Colonic mucosa (tissue), 4 donors: ENCODE measurements around the gene FIBCD1. TPM values are rescaled to one million over a fixed set of nuclear protein-coding genes. Genes with fewer than 3 reads are reported as not detected.

Experiments
- DNase-seq: peaks from one replicate; pipeline ENCODE4 v3.0.0-alpha.2; 2020
- H3K27ac ChIP-seq: fragments of 200-600 bp; one replicate; pipeline ENCODE4 v1.8.0; 2021
- H3K27me3 ChIP-seq: fragments of 200-600 bp; one replicate; pipeline ENCODE4 v1.8.0; 2021
- H3K36me3 ChIP-seq: fragments of 200-600 bp; one replicate; pipeline ENCODE4 v1.8.0; 2021
- H3K4me1 ChIP-seq: fragments of 200-600 bp; one replicate; pipeline ENCODE4 v1.8.0; 2021; ENCODE audit warnings: mild to moderate bottlenecking
- H3K4me3 ChIP-seq: fragments of 200-600 bp; one replicate; pipeline ENCODE4 v1.8.0; 2021
- H3K9ac ChIP-seq, 2 donors: one replicate each; pipeline ENCODE4 v1.7.0; 2013; ENCODE audit warnings: control low read depth in 2 of 2, low read depth in 2 of 2, low read length in 2 of 2
- H3K9me3 ChIP-seq: fragments of 200-600 bp; one replicate; pipeline ENCODE4 v1.8.0; 2021
- CTCF ChIP-seq: fragments of 200-600 bp; IDR thresholded peaks from one replicate; pipeline ENCODE4 v1.8.0; 2022; ENCODE audit warnings: antibody characterized with exemption, mild to moderate bottlenecking
- intact Hi-C: fragments of 100-400 bp; cut with DNase I; formaldehyde crosslinking; loops from one replicate; pipeline ENCODE4 v1.14.1; 2022
- total RNA-seq, 2 donors: library from RNA; stranded (reverse); fragmentation: NEBNext Ultra II Directional in 1 of 2; extraction: Animal tissue kit (Norgen Biotek cat#: 25700) in 1 of 2; gene quantifications; one replicate each; pipeline ENCODE4 v1.2.1, GENCODE V29; 2021
- donor health status: healthy.
- donor health status: DM: no; HTN: no; CAD: no.
- donor health status: DM: no; HTN: no; CAD: no.

Gene FIBCD1
- total RNA-seq, 2 donors from 2014 or later: 9.0 to 32.9 TPM

- no peak for TF ChIP-seq CTCF
- H3K27me3 ChIP-seq: no peaks in the 10 kb centered on the region
- intact Hi-C loops: no loop called here
These were observed 21.7 kb downstream of the FIBCD1 start for GRCh38 chr9:130917168-130917960.

DNA sequence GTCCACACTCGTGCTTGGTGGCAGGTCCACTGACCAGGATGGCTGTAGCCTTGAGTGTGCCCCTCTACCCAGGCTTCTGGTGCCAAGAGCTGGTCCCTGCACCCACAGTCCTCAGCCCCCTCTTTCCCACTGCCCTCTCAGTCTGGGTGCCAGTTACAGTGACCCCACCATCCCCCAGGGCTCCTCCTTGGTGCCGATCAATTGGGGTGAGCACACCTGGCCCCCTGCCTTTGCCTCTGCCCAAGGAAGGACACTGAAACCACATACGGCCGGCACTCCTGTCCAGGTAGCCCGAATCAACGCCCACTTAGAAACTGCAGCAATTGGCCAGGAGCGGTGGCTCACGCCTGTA lies 24.0 kb downstream of the FIBCD1 start:
- no peaks in the 10 kb centered on the region for H3K27me3 ChIP-seq
- no peak for TF ChIP-seq CTCF
- intact Hi-C loops: no loop called here

More at GRCh38 chr9:130917168-130917960, 21.7 kb downstream of the FIBCD1 start:
- no peak for DNase-seq
- no peak overlapping the region for H3K4me3 ChIP-seq
- no peaks in the 10 kb centered on the region for H3K4me1 ChIP-seq
- no peak overlapping the region for H3K27ac ChIP-seq
- no peaks in the 10 kb centered on the region for H3K36me3 ChIP-seq
- no peaks in the 10 kb centered on the region for H3K9me3 ChIP-seq
- no peak overlapping the region for H3K9ac ChIP-seq

DNA sequence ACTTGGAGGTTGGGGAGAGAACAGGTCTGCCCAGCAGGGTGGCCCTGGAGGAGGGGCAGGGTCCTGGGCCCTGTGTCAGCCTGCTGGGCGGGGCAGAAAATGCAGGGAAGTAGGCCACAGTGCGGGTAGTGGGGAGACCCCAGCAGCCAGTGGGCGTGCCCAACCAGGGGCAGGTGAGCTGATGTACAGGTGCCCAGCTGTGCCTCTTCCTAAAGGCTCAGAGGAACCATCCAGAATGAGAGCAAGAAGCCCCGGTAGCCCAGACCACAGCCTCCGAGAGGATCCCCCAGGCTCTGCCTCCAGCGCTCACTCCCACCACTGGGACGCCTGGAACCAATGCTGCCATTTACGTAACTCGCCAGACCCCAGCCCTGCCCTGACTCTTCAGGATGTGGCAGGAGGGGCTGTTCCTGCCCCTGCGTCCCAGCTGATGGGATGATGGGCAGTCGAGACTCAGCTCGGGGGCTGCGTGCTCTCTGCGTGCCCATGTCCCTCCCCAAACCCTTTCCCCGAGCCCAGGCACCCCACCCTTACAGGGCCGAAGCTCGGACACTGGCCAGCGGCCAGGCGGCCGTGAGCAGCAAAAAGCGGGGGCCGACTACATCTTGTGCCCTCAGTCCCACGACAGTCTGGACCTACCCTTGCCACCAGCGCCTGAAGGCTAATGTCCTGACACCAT lies 24.5 kb downstream of the FIBCD1 start:
- intact Hi-C loops: no loop called here
- H3K27ac ChIP-seq: no peak overlapping the region
- no peak for TF ChIP-seq CTCF
- H3K27me3 ChIP-seq: no peaks in the 10 kb centered on the region
- H3K9me3 ChIP-seq: no peaks in the 10 kb centered on the region
- no peaks in the 10 kb centered on the region for H3K4me1 ChIP-seq
- no peaks in the 10 kb centered on the region for H3K36me3 ChIP-seq
- H3K9ac ChIP-seq: no peak overlapping the region
- no peak for DNase-seq
- H3K4me3 ChIP-seq: no peak overlapping the region

More for the DNA sequence above, 24.0 kb downstream of the FIBCD1 start:
- DNase-seq: no peak
- H3K9ac ChIP-seq: no peak overlapping the region
- no peaks in the 10 kb centered on the region for H3K9me3 ChIP-seq
- H3K4me1 ChIP-seq: no peaks in the 10 kb centered on the region
- no peak overlapping the region for H3K27ac ChIP-seq
- no peaks in the 10 kb centered on the region for H3K36me3 ChIP-seq
- no peak overlapping the region for H3K4me3 ChIP-seq

DNA sequence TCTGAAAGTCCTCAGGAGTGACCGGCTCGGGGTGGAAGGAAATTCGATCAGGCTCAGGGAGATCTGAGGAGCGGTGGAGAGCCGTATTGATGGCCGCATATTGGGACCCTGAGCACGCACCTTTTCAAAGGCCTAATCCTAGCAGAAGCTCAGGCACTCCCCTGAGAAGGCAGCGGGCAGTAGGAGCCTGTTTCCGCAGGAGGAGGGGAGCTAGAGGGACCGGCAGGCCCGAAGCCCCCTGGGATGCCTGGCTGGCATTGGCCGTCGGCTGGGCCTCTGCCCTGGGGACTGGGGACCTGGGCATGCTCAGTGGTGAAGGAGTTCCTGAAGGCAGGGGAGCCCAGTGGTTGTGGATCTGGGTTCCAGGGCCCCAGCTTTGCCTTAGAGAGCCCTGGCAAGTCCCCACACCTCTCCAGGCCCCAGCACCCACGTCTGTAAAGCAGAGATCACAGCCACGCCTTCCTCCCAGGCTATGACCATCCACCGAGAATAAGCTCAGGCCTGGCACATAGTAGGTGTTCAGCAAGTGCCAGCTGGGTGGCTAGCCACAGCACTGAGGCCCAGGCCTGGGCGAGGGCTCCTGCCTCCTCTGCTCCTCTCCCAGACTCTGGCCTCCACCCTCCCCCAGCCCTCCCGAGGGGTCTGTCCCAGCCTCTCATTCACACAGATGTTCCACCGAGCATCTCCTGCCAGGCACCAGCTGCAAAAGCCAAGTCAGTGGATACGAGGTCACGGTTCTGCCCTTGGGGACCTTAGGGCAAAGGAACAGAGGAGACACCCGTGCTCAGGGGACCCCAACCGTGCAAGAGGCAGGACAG lies 25.2 kb downstream of the FIBCD1 start:
- TF ChIP-seq CTCF: no peak
- Histone ChIP-seq H3K27me3 (no peaks in the 10 kb centered on the region), H3K4me1 (no peaks in the 10 kb centered on the region), H3K36me3 (no peaks in the 10 kb centered on the region), H3K9me3 (no peaks in the 10 kb centered on the region), H3K27ac (no peak overlapping the region), H3K9ac (no peak overlapping the region), H3K4me3 (no peak overlapping the region)
- no peak for DNase-seq
- intact Hi-C loops: no loop called here

DNA sequence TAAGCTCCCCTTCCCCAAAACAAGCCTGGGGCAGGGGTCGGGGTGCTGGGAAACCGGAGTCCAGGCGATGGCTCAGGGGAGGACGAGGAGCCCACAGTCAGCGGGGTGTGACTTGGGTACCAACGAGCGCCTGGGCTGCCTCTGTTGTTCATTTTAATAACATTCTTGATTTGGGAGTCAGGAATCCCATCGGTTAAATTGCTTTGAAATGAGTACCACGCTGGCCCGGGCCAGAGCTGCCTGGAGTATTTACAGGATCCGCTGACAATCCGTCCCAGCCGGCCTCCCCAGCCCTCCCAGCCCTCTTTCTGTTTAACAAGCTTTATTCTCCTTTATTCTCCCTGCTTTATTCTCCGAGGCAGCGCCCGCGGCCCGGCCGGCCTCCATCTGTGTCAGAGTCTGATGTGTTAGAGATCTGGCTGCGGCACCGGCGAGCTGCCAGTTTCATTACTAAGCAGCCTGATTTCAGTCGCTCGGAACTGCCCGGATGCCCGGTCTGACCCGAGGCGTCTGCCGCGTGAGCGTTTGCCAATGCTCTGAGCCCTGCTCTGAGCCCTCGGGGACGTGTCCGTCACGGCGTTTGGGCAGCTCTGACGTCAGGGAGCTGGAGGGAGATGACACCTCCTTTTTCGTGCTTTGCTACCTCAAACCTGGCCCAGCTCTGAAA lies 26.0 kb downstream of the FIBCD1 start:
- H3K27ac ChIP-seq: no peak overlapping the region

More for the DNA sequence above, 26.0 kb downstream of the FIBCD1 start:
- Histone ChIP-seq H3K9ac (no peak overlapping the region), H3K9me3 (no peaks in the 10 kb centered on the region), H3K4me1 (no peaks in the 10 kb centered on the region), H3K4me3 (no peak overlapping the region), H3K27me3 (no peaks in the 10 kb centered on the region), H3K36me3 (no peaks in the 10 kb centered on the region)
- TF ChIP-seq CTCF: no peak
- intact Hi-C loops: no loop called here
- no peak for DNase-seq
